GM12801 (cell line): Measurements from ENCODE around the gene CPEB3.

ENCODE experiments used
- TF ChIP-seq, protein P1 (sequence below): IDR thresholded peaks from one replicate; pipeline ENCODE4 v1.5.1; 2011; ENCODE audit warnings: control low read depth; ENCODE audit not compliant: insufficient read length; ENCODE audit errors: extremely low read depth

CPEB3 gene

GRCh38 chr10:92094960-92095359 lies 195.9 kb downstream of the CPEB3 start:
- TF ChIP-seq, protein P1, sequence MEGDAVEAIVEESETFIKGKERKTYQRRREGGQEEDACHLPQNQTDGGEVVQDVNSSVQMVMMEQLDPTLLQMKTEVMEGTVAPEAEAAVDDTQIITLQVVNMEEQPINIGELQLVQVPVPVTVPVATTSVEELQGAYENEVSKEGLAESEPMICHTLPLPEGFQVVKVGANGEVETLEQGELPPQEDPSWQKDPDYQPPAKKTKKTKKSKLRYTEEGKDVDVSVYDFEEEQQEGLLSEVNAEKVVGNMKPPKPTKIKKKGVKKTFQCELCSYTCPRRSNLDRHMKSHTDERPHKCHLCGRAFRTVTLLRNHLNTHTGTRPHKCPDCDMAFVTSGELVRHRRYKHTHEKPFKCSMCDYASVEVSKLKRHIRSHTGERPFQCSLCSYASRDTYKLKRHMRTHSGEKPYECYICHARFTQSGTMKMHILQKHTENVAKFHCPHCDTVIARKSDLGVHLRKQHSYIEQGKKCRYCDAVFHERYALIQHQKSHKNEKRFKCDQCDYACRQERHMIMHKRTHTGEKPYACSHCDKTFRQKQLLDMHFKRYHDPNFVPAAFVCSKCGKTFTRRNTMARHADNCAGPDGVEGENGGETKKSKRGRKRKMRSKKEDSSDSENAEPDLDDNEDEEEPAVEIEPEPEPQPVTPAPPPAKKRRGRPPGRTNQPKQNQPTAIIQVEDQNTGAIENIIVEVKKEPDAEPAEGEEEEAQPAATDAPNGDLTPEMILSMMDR, result no peak

DNA sequence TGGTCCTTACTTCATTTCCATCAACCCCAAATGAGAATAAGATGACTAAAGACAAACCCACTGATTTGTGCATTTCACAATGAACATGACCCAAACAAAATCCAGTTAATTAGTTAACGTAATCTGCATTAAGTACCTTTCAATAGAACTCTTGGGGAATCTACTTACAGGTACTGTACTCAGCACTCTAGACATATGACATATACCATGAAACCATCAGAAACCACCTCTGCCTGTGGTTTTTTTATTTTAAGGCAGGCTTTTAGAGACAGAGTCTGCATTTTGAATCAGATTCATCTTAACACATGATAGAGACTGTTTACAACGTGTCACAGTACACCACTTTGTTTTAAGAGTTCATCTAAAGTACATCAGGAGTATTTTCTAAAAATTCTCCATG lies 198.9 kb downstream of the CPEB3 start:
- TF ChIP-seq, protein P1, result no peak

DNA sequence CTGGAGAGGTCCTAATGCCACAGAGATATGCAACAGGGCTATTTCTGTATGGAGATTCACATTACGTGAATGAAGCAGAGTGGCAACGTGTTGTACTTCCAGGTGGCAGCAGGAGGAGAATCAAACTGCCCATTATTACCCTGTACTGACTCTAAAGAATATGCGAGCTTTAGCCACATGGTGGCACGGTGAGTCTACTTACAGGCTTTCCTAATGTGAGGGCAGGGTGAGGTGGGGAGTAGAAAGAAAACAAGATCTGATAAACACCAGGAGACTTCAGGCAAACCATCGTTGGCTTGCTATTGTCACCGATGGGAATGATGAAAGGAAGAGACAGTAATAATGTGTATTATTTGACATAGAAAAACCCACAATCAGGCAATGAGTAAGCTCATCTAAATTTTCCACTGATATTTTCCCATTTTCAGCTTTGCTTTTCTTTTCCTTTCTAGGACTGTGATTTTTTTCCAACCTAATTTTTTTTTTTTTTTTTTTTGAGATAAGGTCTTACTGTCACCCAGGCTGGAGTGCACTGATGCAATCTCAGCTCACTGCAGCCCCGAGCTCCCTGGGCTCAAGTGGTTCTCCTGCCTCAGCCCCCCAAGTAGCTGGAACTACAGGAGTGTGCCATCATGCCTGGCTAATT lies 203.0 kb downstream of the CPEB3 start:
- TF ChIP-seq, protein P1, result no peak

GRCh38 chr10:92082583-92083280 lies 208.1 kb downstream of the CPEB3 start:
- TF ChIP-seq, protein P1, result no peak

DNA sequence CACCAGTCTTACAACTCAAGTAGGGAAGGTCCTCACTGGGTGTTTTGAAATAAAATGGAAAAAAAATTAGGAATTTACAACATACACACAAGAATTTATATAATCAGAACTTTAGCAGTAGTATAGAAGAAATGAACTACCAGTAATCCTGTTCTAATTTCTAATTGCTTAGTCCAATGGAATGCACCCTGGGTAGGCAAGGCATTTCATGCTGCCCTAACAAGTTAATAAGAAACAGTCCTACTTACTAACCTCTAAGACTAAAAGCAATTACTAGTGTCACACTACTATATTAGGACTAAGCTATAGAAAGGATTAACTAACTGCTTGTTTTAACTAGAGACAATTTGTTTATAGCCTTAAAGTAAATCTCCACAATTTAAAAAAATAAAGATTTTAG lies 209.2 kb downstream of the CPEB3 start:
- TF ChIP-seq, protein P1, result no peak

DNA sequence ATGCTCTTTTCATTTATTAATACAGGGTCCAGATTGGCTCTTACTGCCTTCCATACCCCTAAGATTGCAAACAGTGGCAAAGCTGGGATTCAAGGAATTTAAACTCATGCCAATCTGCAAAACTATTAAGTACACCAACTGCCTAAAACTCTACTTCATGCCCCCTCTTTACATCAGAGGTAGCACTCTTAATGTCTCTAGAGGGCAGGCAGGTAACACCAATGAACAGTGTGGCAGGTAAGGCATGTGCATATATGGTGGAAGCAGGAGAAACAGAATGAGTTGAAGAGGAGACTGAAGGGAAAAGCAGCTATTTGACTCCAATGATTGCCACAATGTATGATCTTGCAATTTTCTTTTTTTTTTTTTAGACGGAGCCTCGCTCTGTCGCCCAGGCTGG lies 210.6 kb downstream of the CPEB3 start:
- TF ChIP-seq, protein P1, result no peak

DNA sequence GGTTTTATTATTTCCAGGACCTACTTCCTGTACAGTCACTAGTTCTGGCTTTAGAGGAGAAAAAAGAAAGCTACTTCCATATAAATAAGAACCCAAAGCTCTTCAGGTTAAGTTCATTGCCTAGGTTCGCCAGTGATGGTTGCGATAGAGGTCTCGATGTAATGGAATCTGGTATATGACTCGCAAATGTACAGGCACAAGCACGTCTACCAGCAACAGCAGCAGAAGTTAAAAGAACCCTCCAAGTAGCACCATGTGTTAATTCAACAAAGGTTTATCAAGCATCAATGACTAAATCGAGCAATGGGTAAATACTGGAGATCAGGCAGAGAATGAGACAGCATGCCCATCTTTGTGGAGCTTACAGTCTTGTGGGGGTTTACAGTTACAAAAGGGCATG lies 211.9 kb downstream of the CPEB3 start:
- TF ChIP-seq, protein P1, result no peak
